Ovary (tissue), 9 donors: ENCODE measurements around the gene TBX2. TPM values are rescaled to one million over a fixed set of nuclear protein-coding genes. Genes with fewer than 3 reads are reported as not detected.

Source experiments
- DNase-seq, 5 donors: peaks; one replicate each; pipeline ENCODE4 v3.0.0-alpha.2; 2019 to 2020
- H3K27ac ChIP-seq, 2 donors: fragments of 200-600 bp; one replicate each; pipeline versions ENCODE4 v1.5.1 to v1.8.0; 2019 to 2022
- H3K27me3 ChIP-seq: fragments of 200-600 bp; one replicate; pipeline ENCODE4 v1.8.0; 2022
- H3K36me3 ChIP-seq: fragments of 200-600 bp; sonication (generic); one replicate; pipeline ENCODE4 v1.5.1; 2019
- H3K4me1 ChIP-seq: one replicate; pipeline ENCODE4 v1.8.1; 2013; ENCODE audit warnings: mild to moderate bottlenecking, moderate library complexity; ENCODE audit not compliant: insufficient read depth
- H3K4me3 ChIP-seq: fragments of 200-600 bp; sonication (generic); one replicate; pipeline ENCODE4 v1.5.1; 2017
- H3K9me3 ChIP-seq, 2 donors: fragments of 200-600 bp in 1 of 2; sonication (generic) in 1 of 2; one replicate each; pipeline versions ENCODE4 v1.5.1 to v1.8.1; 2013 to 2019; ENCODE audit warnings: mild to moderate bottlenecking in 1 of 2, moderate library complexity in 1 of 2
- CTCF ChIP-seq, 3 donors: fragments of 450-650 bp in 2 of 3; fragments of 200-600 bp in 1 of 3; IDR thresholded peaks; one replicate each; pipeline versions ENCODE4 v1.5.1 to v1.8.0; 2016 to 2022; ENCODE audit warnings: antibody characterized with exemption in 3 of 3, mild to moderate bottlenecking in 1 of 3
- EP300 ChIP-seq: sonication (generic); formaldehyde crosslinking; IDR thresholded peaks from one replicate; pipeline ENCODE4 v1.6.1; 2017; ENCODE audit warnings: antibody characterized with exemption
- POLR2A ChIP-seq: fragments of 450-650 bp; IDR thresholded peaks from one replicate; pipeline ENCODE4 v1.6.1; 2017; ENCODE audit warnings: antibody characterized with exemption, mild to moderate bottlenecking, moderate library complexity
- WGBS, 3 donors: extraction: QIAGEN DNeasy Blood & Tissue Kit in 1 of 3; methylation state at CpG; one replicate each; pipeline versions ENCODE4 v1.1.5 to v1.1.7; 2013 to 2017; 5-methylcytosine and 5-hydroxymethylcytosine counted together
- intact Hi-C, 4 donors: fragments of 100-400 bp; cut with DNase I; formaldehyde crosslinking; loops; one replicate each; pipeline versions ENCODE4 v1.11.0 to v1.15.1; 2022 to 2023
- polyA plus RNA-seq, 2 donors: library from polyadenylated mRNA; stranded (reverse); fragments of 200-250 nt in 1 of 2; fragments of 350-450 nt in 1 of 2; fragmentation: Illumina TruSeq in 1 of 2; extraction: RNeasy Lipid Tissue Mini Kit (QIAGEN cat#74804) in 1 of 2; gene quantifications; one replicate each; pipeline ENCODE4 v1.2.3, GENCODE V29; 2013 to 2014
- total RNA-seq, 7 donors: library from RNA; depleted of rRNA in 2 of 7; stranded (reverse); fragments of >200 nt in 2 of 7; fragmentation: NEBNext Ultra II Directional in 3 of 7; extraction: Animal tissue kit (Norgen Biotek cat#: 25700) in 3 of 7; gene quantifications; one replicate each; pipeline versions ENCODE4 v1.1.0 to v1.2.4, GENCODE V29; 2016 to 2023
- donor health status: DM: no; HTN: no; CAD: no; lungs with moderate emphysema.
- donor health status: DM: no; HTN: no; CAD: no.
- donor health status: Bipolar disorder and iron deficiency.
- donor health status: DM: yes; HTN: yes; CAD: no.
- donor health status: DM: no; HTN: no; CAD: no.
- donor health status: DM: yes; HTN: yes; CAD: no.

Gene TBX2
- total and polyA plus RNA-seq, 9 donors = 4.8 to 22.2 (median 16.0) TPM

GRCh38 chr17:61452301-61453290 is 53.0 kb downstream of the TBX2 start, which contains the start of gene TBX4:
Gene TBX4 (plus strand): TSS chr17:61452422. CDS start chr17:61456491, 4,069 bp downstream.
- Histone ChIP-seq H3K27me3 (no peaks in the 10 kb centered on the region), H3K9me3 (peaks cover 0 to 7% of the 10 kb centered on the region in 2 donors), H3K4me3 (no peak within 1 kb of the TSS), H3K27ac (no peak within 1 kb of the TSS), H3K4me1 (peaks cover 3% of the 10 kb centered on the region), H3K36me3 (no peaks in the 10 kb centered on the region)
- WGBS, 3 donors = 13 to 16% (median 14%) methylated on average over 51 to 58 of the region's 59 CpGs
- TF ChIP-seq EP300 (no peak), POLR2A (no peak), CTCF (IDR thresholded peaks at IDR 0.05) (no peak)
- no peak for DNase-seq
- intact Hi-C loops = no loop called here

GRCh38 chr17:61453566-61454380 is 54.1 kb downstream of the TBX2 start:
- H3K27ac ChIP-seq = no peak overlapping the region
- H3K36me3 ChIP-seq = no peaks in the 10 kb centered on the region
- TF ChIP-seq POLR2A = no peak
- TF ChIP-seq CTCF (IDR thresholded peaks at IDR 0.05) = no peak
- TF ChIP-seq EP300 = no peak
- WGBS, 3 donors = 20 to 29% (median 27%) methylated on average over 17 of the region's 17 CpGs
- H3K27me3 ChIP-seq = no peaks in the 10 kb centered on the region
- H3K4me3 ChIP-seq = no peak overlapping the region
- intact Hi-C loops = no loop called here
- DNase-seq = no peak
- peaks cover 0 to 7% of the 10 kb centered on the region in 2 donors for H3K9me3 ChIP-seq
- H3K4me1 ChIP-seq = peaks cover 3% of the 10 kb centered on the region

GRCh38 chr17:61454381-61455323 is 55.0 kb downstream of the TBX2 start:
- 20 to 27% (median 24%) methylated on average over 85 to 86 of the region's 86 CpGs for WGBS, 3 donors
- Histone ChIP-seq H3K4me1 (peaks cover 3% of the 10 kb centered on the region), H3K36me3 (no peaks in the 10 kb centered on the region), H3K9me3 (peaks cover 0 to 7% of the 10 kb centered on the region in 2 donors), H3K27ac (no peak overlapping the region), H3K4me3 (no peak overlapping the region), H3K27me3 (no peaks in the 10 kb centered on the region)
- intact Hi-C loops = no loop called here
- DNase-seq = no peak
- TF ChIP-seq EP300 (no peak), POLR2A (no peak), CTCF (IDR thresholded peaks at IDR 0.05) (no peak)
